Common myeloid progenitor, CD34-positive (primary cell): ENCODE data around the gene ALS2CL.
A peak's percentile ranks its signal among the peaks of the same experiment; 100 is the strongest.

ENCODE experiments used
- CTCF ChIA-PET: fragments of 350-600 bp; sonication (Branson Sonifier 250); formaldehyde crosslinking; loops from one replicate; lab custom pipeline; 2021; ENCODE audit warnings: antibody characterized with exemption; lab: Charles Lee
- POLR2A ChIA-PET: fragments of 350-600 bp; sonication (Branson Sonifier 250); formaldehyde crosslinking; loops from one replicate; lab custom pipeline; 2021; ENCODE audit warnings: antibody characterized with exemption; lab: Charles Lee
- DNase-seq, 3 donors: peaks; one replicate each; pipeline versions ENCODE4 v3.0.0 to v3.0.0-alpha.2; 2013
- H3K27ac ChIP-seq, 2 experiments: 1 replicate in 1 of 2; 2 replicates in 1 of 2; pipeline ENCODE4 v1.7.0; 2013; ENCODE audit warnings: inconsistent platforms in 2 of 2, low read length in 2 of 2, mild to moderate bottlenecking in 2 of 2, low read depth in 1 of 2, moderate library complexity in 1 of 2; ENCODE audit not compliant: severe bottlenecking in 2 of 2, insufficient read depth in 1 of 2, poor library complexity in 1 of 2
- H3K27me3 ChIP-seq, 5 experiments: replicated peaks in 2 of 5; 1 replicate in 3 of 5; 2 replicates in 2 of 5; pipeline versions ENCODE4 v1.6.1 to v1.7.0; 2013; ENCODE audit warnings: low read length in 4 of 5, mild to moderate bottlenecking in 2 of 5, moderate library complexity in 2 of 5, inconsistent platforms in 1 of 5; ENCODE audit not compliant: insufficient read depth in 5 of 5, control insufficient read depth in 4 of 5
- H3K36me3 ChIP-seq, 4 experiments: 1 replicate in 2 of 4; 2 replicates in 2 of 4; pipeline versions ENCODE4 v1.6.1 to v1.7.0; 2013; ENCODE audit warnings: low read length in 3 of 4, control low read depth in 1 of 4, mild to moderate bottlenecking in 1 of 4; ENCODE audit not compliant: control insufficient read depth in 4 of 4, insufficient read depth in 4 of 4
- H3K4me1 ChIP-seq, 4 experiments: 1 replicate in 3 of 4; 2 replicates in 1 of 4; pipeline versions ENCODE4 v1.6.1 to v1.7.1; 2013; ENCODE audit warnings: low read length in 3 of 4, mild to moderate bottlenecking in 3 of 4, control low read depth in 1 of 4, inconsistent platforms in 1 of 4, moderate library complexity in 1 of 4; ENCODE audit not compliant: control insufficient read depth in 4 of 4, insufficient read depth in 4 of 4; ENCODE audit errors: control extremely low read depth in 1 of 4
- H3K4me3 ChIP-seq, 7 experiments: 1 replicate in 4 of 7; 2 replicates in 3 of 7; pipeline versions ENCODE4 v1.5.1 to v1.7.0; 2013; ENCODE audit warnings: mild to moderate bottlenecking in 7 of 7, low read length in 6 of 7, moderate library complexity in 6 of 7, inconsistent platforms in 2 of 7, low read depth in 2 of 7, control low read depth in 1 of 7; ENCODE audit not compliant: insufficient read depth in 4 of 7, control insufficient read depth in 1 of 7; ENCODE audit errors: extremely low read depth in 1 of 7
- H3K9me3 ChIP-seq, 5 experiments: 1 replicate in 4 of 5; 2 replicates in 1 of 5; pipeline versions ENCODE4 v1.6.1 to v1.7.1; 2013; ENCODE audit warnings: low read length in 4 of 5, mild to moderate bottlenecking in 2 of 5, inconsistent platforms in 1 of 5, low read depth in 1 of 5, moderate library complexity in 1 of 5; ENCODE audit not compliant: control insufficient read depth in 4 of 5, insufficient read depth in 2 of 5; ENCODE audit errors: control extremely low read depth in 1 of 5
- WGBS: methylation state at CpG from one replicate; pipeline ENCODE4 v1.1.5; 2013; ENCODE audit not compliant: insufficient coverage; 5-methylcytosine and 5-hydroxymethylcytosine counted together

ALS2CL gene

GRCh38 chr3:46694520-46694919 is 1.0 kb upstream of the ALS2CL start:
- CTCF ChIA-PET, result no interaction called here
- Histone ChIP-seq H3K4me3 (no peak overlapping the region), H3K27ac (no peak overlapping the region), H3K9me3 (no peaks in the 10 kb centered on the region), H3K27me3 (no peaks in the 10 kb centered on the region), H3K4me1 (peaks cover 2 to 58% (median 50%) of the 10 kb centered on the region in 4 experiments), H3K36me3 (no peaks in the 10 kb centered on the region)
- WGBS, result 100% methylated on average over 2 of the region's 3 CpGs
- POLR2A ChIA-PET, result no interaction called here
- no peak for DNase-seq

- ChIA-PET POLR2A (no interaction called here), CTCF (interaction anchor here (0.7 kb wide), 1 partner anchor 120 kb away, joined by 3 read pairs; no protein-coding TSS in a partner anchor)
- Histone ChIP-seq H3K4me3 (peak overlapping the region in 5 of 7 experiments; percentile 2 to 70 (median 56)), H3K36me3 (no peaks in the 10 kb centered on the region), H3K9me3 (no peaks in the 10 kb centered on the region), H3K27ac (no peak overlapping the region), H3K4me1 (peaks cover 2 to 58% (median 50%) of the 10 kb centered on the region in 4 experiments), H3K27me3 (no peaks in the 10 kb centered on the region)
- 17% methylated on average over 13 of the region's 30 CpGs for WGBS
- peak; percentile 39 to 80 (median 67) for DNase-seq
Measured at GRCh38 chr3:46693892-46694226, 380 bp upstream of the ALS2CL start.

DNA sequence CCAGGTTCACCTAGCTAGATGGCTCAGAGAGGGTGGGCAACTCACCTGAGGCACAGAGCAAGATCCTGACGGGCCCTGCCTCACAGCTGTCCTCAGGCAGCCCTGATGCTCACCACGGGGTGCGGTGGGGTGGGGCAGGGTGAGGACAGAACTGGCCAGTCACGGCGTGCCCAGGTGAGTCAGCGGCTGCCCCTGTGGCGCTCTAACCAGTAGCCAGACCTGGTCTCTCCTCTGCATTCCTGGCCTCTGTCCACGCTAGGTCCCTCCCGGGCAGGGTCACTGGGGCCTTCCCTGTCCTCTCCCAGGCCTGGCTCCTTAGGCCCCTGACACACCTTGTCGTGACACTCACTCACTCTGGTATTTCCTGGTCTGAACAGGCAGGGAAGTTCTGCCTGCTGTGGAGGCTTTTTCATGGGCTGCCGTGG is 901 bp downstream of the ALS2CL start:
- H3K4me3 ChIP-seq, result peak overlapping the region in 5 of 7 experiments; percentile 57 to 82 (median 70)
- no peaks in the 10 kb centered on the region for H3K36me3 ChIP-seq
- DNase-seq, result no peak
- no peaks in the 10 kb centered on the region for H3K27me3 ChIP-seq
- peaks cover 2 to 58% (median 50%) of the 10 kb centered on the region in 4 experiments for H3K4me1 ChIP-seq
- H3K9me3 ChIP-seq, result no peaks in the 10 kb centered on the region
- no peak overlapping the region for H3K27ac ChIP-seq
- ChIA-PET POLR2A (no interaction called here), CTCF (no interaction called here)
- WGBS, result 75% methylated on average over 8 of the region's 11 CpGs

DNA sequence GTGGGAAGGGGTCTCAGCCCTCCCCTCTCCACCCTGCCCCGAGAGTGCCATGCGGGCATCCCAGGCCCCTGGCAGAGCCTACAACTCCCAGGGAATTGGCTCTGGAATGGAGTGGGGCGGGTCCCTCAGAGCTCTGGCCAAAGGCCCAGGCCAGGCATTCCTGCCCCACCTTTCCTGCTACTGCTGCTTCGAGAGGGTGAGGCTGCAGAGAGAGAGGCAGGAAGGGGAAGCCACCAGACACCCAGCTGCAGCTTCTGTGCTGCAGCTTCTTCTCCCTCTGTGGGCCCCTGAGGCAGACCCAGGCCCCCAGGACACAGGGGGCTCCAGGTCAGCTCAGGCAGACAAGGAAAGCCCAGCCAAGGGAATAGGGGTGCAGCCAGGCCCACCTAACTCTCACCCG is 2.7 kb downstream of the ALS2CL start:
- Histone ChIP-seq H3K27ac (no peak overlapping the region), H3K4me1 (peaks cover 2 to 47% (median 43%) of the 10 kb centered on the region in 4 experiments), H3K9me3 (no peaks in the 10 kb centered on the region), H3K4me3 (no peak overlapping the region), H3K27me3 (no peaks in the 10 kb centered on the region), H3K36me3 (no peaks in the 10 kb centered on the region)
- WGBS, result 58% methylated on average over 4 of the region's 5 CpGs
- peak in 2 of 3 donors; percentile 48 to 49 for DNase-seq
- ChIA-PET POLR2A (no interaction called here), CTCF (interaction anchor here (0.8 to 0.9 kb wide), 2 partner anchors 11 to 61 kb away, joined by 3 read pairs; no protein-coding TSS in a partner anchor)

GRCh38 chr3:46685446-46685845 is 8.0 kb downstream of the ALS2CL start:
- CTCF ChIA-PET, result interaction anchor here (1.8 kb wide), 1 partner anchor 18 kb away, joined by 5 read pairs; no protein-coding TSS in a partner anchor
- peaks cover 0 to 13% (median 9%) of the 10 kb centered on the region in 4 experiments for H3K4me1 ChIP-seq
- POLR2A ChIA-PET, result no interaction called here
- no peak for DNase-seq
- H3K4me3 ChIP-seq, result no peak overlapping the region
- H3K36me3 ChIP-seq, result no peaks in the 10 kb centered on the region
- no peak overlapping the region for H3K27ac ChIP-seq
- H3K9me3 ChIP-seq, result no peaks in the 10 kb centered on the region
- H3K27me3 ChIP-seq, result no peaks in the 10 kb centered on the region
- 96% methylated on average over 7 of the region's 9 CpGs for WGBS

DNA sequence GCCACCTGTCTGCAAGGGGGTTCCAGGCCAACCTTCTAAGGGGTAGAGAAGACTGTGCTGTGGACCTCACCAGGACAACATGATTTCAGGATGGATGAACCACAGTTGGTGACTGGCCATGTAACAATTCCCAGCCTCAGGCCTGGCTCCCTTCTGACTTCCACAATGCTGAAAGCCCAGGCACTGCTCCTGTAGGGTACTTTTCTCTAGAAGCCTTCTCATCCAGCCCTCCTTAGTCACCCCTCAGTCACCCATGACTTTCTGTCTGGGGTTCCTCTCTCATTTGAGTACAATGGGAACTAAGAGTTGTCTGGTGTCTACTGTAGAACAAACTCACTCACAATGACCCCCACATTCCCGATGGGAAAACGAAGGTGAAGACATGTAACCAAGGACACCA is 8.6 kb downstream of the ALS2CL start:
- Histone ChIP-seq H3K27ac (no peak overlapping the region), H3K4me3 (no peak overlapping the region), H3K9me3 (no peaks in the 10 kb centered on the region), H3K4me1 (peaks cover 0 to 13% (median 7%) of the 10 kb centered on the region in 4 experiments), H3K27me3 (no peaks in the 10 kb centered on the region), H3K36me3 (no peaks in the 10 kb centered on the region)
- POLR2A ChIA-PET, result no interaction called here
- WGBS, result no CpG with 5 or more reads among the region's 2 CpGs
- CTCF ChIA-PET, result interaction anchor here (1.8 kb wide), 1 partner anchor 18 kb away, joined by 5 read pairs; no protein-coding TSS in a partner anchor
- no peak for DNase-seq

DNA sequence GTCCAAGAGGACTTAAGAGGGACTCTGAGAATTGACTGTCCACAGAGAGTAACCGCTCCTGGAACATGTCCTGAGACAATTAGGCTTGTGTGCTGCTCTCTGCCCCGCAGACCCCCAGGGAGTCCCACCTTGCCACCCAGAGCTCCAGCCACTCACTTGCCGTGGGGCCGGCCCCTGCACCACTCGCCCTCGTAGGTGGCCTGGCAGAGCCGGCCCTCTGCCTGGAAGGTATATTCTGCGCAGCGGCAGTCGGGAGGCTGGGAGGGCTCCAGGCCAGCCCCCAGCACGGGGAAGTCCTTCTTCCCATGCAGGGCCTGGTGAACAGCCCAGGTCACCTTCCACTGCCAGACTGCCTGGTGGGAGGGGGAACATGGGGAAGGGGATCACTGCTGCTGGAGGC is 10.5 kb downstream of the ALS2CL start:
- Histone ChIP-seq H3K9me3 (no peaks in the 10 kb centered on the region), H3K36me3 (no peaks in the 10 kb centered on the region), H3K27me3 (no peaks in the 10 kb centered on the region), H3K27ac (no peak overlapping the region), H3K4me3 (no peak overlapping the region), H3K4me1 (peaks cover 0 to 13% (median 7%) of the 10 kb centered on the region in 4 experiments)
- POLR2A ChIA-PET, result no interaction called here
- DNase-seq, result no peak
- 91% methylated on average over 10 of the region's 11 CpGs for WGBS
- CTCF ChIA-PET, result interaction anchor here (2.2 kb wide), 1 partner anchor 13 kb away, joined by 7 read pairs; no protein-coding TSS in a partner anchor
